GM12878 (cell line): ENCODE measurements around the gene AKAP11. TPM values are rescaled to one million over a fixed set of nuclear protein-coding genes. Genes with fewer than 3 reads are reported as not detected.

Experiments
- ATAC-seq: fragments of 200-7000 bp; cut with Tn5 transposase; 3 replicates; pipeline ENCODE4 v1.9.1; 2020; ENCODE audit warnings: mild to moderate bottlenecking, moderate library complexity
- BruUV-seq: library from RNA; stranded (reverse); fragments of 400-500 nt; replicated peaks from 2 replicates; lab custom pipeline; 2021; lab: Mats Ljungman, UMichigan
- CTCF ChIA-PET: fragments of 300-600 bp; sonication (Branson Sonifier 250); formaldehyde crosslinking; extraction: SDS; loops from one replicate; lab custom pipeline; 2021; ENCODE audit warnings: inconsistent platforms; lab: Yijun Ruan, JAX
- POLR2A ChIA-PET: fragments of 350-600 bp; formaldehyde crosslinking; extraction: SDS; loops from one replicate; lab custom pipeline; 2021; ENCODE audit warnings: inconsistent platforms; lab: Charles Lee
- RAD21 ChIA-PET: fragments of 300-600 bp; sonication (Branson Sonifier 250); formaldehyde crosslinking; loops from one replicate; lab custom pipeline; 2023; ENCODE audit warnings: antibody characterized with exemption; ENCODE audit not compliant: unreplicated experiment; lab: Charles Lee
- SMC1A ChIA-PET: fragments of 300-600 bp; sonication (Branson Sonifier 250); formaldehyde crosslinking; loops from one replicate; lab custom pipeline; 2023; ENCODE audit not compliant: unreplicated experiment, uncharacterized antibody; lab: Charles Lee
- DNase-seq: peaks from one replicate; pipeline ENCODE4 v3.0.0-alpha.2; 2011; ENCODE audit warnings: low read depth, low spot score
- FAIRE-seq: peaks from 3 replicates; lab custom pipeline; 2011; peaks lifted over from hg19 to GRCh38; lab: Jason Lieb, UNC
- H2AFZ ChIP-seq: 2 replicates; pipeline ENCODE4 v1.6.0; 2011; ENCODE audit warnings: low read depth, low read length, control low read depth; ENCODE audit not compliant: control insufficient read depth
- H3K27ac ChIP-seq: 2 replicates; pipeline ENCODE4 v1.5.1; 2011; ENCODE audit warnings: control low read depth; ENCODE audit not compliant: control insufficient read depth, insufficient read depth
- H3K27me3 ChIP-seq, 2 experiments: replicated peaks in 1 of 2; 2 replicates each; pipeline versions ENCODE4 v1.6.0 to v1.6.1; 2011; ENCODE audit warnings: low read length in 1 of 2; ENCODE audit not compliant: control insufficient read depth in 2 of 2, insufficient read depth in 2 of 2
- H3K36me3 ChIP-seq, 2 experiments: 2 replicates each; pipeline ENCODE4 v1.5.1; 2011; ENCODE audit warnings: low read length in 1 of 2; ENCODE audit not compliant: control insufficient read depth in 2 of 2, insufficient read depth in 2 of 2
- H3K4me1 ChIP-seq: 2 replicates; pipeline ENCODE4 v1.6.1; 2011; ENCODE audit warnings: mild to moderate bottlenecking, low read length, moderate library complexity, mixed read lengths; ENCODE audit not compliant: control insufficient read depth, insufficient read depth
- H3K4me2 ChIP-seq: 2 replicates; pipeline ENCODE4 v1.6.0; 2011; ENCODE audit warnings: control low read depth; ENCODE audit not compliant: control insufficient read depth, insufficient read depth
- H3K4me3 ChIP-seq: fragments of 200-600 bp; sonication (generic); 2 replicates; pipeline ENCODE4 v1.5.1; 2016
- H3K79me2 ChIP-seq: 2 replicates; pipeline ENCODE4 v1.6.0; 2011; ENCODE audit warnings: low read length; ENCODE audit not compliant: control insufficient read depth, insufficient read depth
- H3K9ac ChIP-seq: 2 replicates; pipeline ENCODE4 v1.8.0; 2011; ENCODE audit warnings: low read length, control low read depth, mixed read lengths; ENCODE audit not compliant: control insufficient read depth, insufficient read depth
- H3K9me3 ChIP-seq: replicated peaks from 3 replicates; pipeline ENCODE4 v1.5.1; 2011; ENCODE audit warnings: mild to moderate bottlenecking, low read length; ENCODE audit not compliant: control insufficient read depth, insufficient read depth
- H4K20me1 ChIP-seq: 2 replicates; pipeline ENCODE4 v1.6.0; 2011; ENCODE audit not compliant: control insufficient read depth, insufficient read depth
- IKZF1 ChIP-seq: fragments of 450-650 bp; conservative IDR thresholded peaks from 2 replicates; pipeline ENCODE4 v1.6.1; 2017; ENCODE audit warnings: antibody characterized with exemption, mild to moderate bottlenecking
- NRF1 ChIP-seq: conservative IDR thresholded peaks from 2 replicates; pipeline ENCODE4 v1.6.1; 2011; ENCODE audit warnings: mild to moderate bottlenecking, low read depth, low read length, improper control_type of control experiment
- SIN3A ChIP-seq: IDR thresholded peaks from 2 replicates; pipeline ENCODE4 v1.6.1; 2012; ENCODE audit warnings: low read depth, low read length, improper control_type of control experiment
- SRF ChIP-seq, 2 experiments: IDR thresholded peaks; 2 replicates each; pipeline ENCODE4 v1.6.1; 2011; ENCODE audit warnings: low read depth in 2 of 2, low read length in 2 of 2, mild to moderate bottlenecking in 1 of 2, moderate library complexity in 1 of 2
- SUZ12 ChIP-seq: fragments of 200-600 bp; sonication (generic); IDR thresholded peaks from one replicate; pipeline ENCODE4 v1.6.1; 2018; ENCODE audit warnings: antibody characterized with exemption, mild to moderate bottlenecking; ENCODE audit not compliant: unreplicated experiment
- TCF12 ChIP-seq: IDR thresholded peaks from 2 replicates; pipeline ENCODE4 v1.6.1; 2011; ENCODE audit warnings: low read depth, mild to moderate bottlenecking, low read length
- WGBS: methylation state at CpG from one replicate; pipeline ENCODE4 v1.1.6; 2016; ENCODE audit warnings: low lambda C conversion rate; ENCODE audit not compliant: insufficient replicate concordance, insufficient coverage; ENCODE audit errors: missing lambda C conversion rate; 5-methylcytosine and 5-hydroxymethylcytosine counted together
- in situ Hi-C: fragments of 300-500 bp; cut with MboI; formaldehyde crosslinking; loops from 9 replicates; pipeline ENCODE4 v1.14.3; 2018; ENCODE audit warnings: mixed read lengths
- intact Hi-C: fragments of 100-400 bp; cut with micrococcal nuclease; formaldehyde crosslinking; loops from one replicate; pipeline ENCODE4 v1.14.2; 2022; ENCODE audit not compliant: unreplicated experiment
- polyA plus RNA-seq, 11 experiments: library from polyadenylated mRNA; depleted of rRNA in 4 of 11; unstranded in 6 of 11; stranded (reverse) in 5 of 11; fragments of >200 nt; fragmentation: Nextera tagmentation in 4 of 11; fragmentation: Illumina TruSeq in 1 of 11; extraction: Ambion mirVana in 4 of 11; extraction: Trizol in 1 of 11; gene quantifications; 1 replicate in 1 of 11; 2 replicates in 10 of 11; pipeline versions ENCODE4 v1.2.1 to v1.2.3, GENCODE V29; 2011 to 2016; ENCODE audit warnings: inconsistent platforms in 2 of 11, missing spikeins in 2 of 11, low read depth in 1 of 11
- total RNA-seq, 4 experiments: library from RNA; depleted of rRNA in 3 of 4; stranded (reverse); fragments of >200 nt in 3 of 4; fragmentation: Illumina TruSeq in 1 of 4; extraction: Trizol in 1 of 4; gene quantifications; 2 replicates each; pipeline versions ENCODE4 v1.2.1 to v1.2.3, GENCODE V29; 2013 to 2021

AKAP11 gene
- total and polyA plus RNA-seq, 10 of the 15 experiments (the other 5 are each of a cell fraction or from before 2014, with no cell fraction given), result 4.8 to 36.8 (median 17.9) TPM

- Histone ChIP-seq H2AFZ (no peak overlapping the region), H3K9me3 (no peaks in the 10 kb centered on the region), H3K4me3 (no peak overlapping the region), H3K27ac (no peak overlapping the region), H3K4me1 (no peaks in the 10 kb centered on the region), H3K27me3 (no peaks in the 10 kb centered on the region), H3K36me3 (peaks cover 0 to 20% of the 10 kb centered on the region in 2 experiments; a peak in 3 of 4 replicates), H3K4me2 (no peak overlapping the region), H3K9ac (no peak overlapping the region), H4K20me1 (no peaks in the 10 kb centered on the region), H3K79me2 (no peaks in the 10 kb centered on the region)
- SMC1A ChIA-PET, result no interaction called here
- RAD21 ChIA-PET, result interaction anchor here (1.1 kb wide), 1 partner anchor 32 kb away, joined by 3 read pairs; no protein-coding TSS in a partner anchor
- DNase-seq (no peak), FAIRE-seq (no peak), ATAC-seq (no peak)
- intact Hi-C loops, result no loop called here
- BruUV-seq, result no TSS peak
- TF ChIP-seq TCF12, result no peak
- no peak for TF ChIP-seq SUZ12
- no peak for TF ChIP-seq SRF (IDR thresholded peaks at IDR 0.05; ENCODE audit: low read depth in 2 of 2, low read length in 2 of 2)
- TF ChIP-seq SIN3A, result no peak
- WGBS, result 98% methylated on average over 3 of the region's 4 CpGs
- in situ Hi-C loops, result no loop called here
- CTCF ChIA-PET, result interaction anchor here (1.3 kb wide), 1 partner anchor 9 kb away, joined by 3 read pairs; no protein-coding TSS in a partner anchor
- POLR2A ChIA-PET, result no interaction called here
These were observed 48.4 kb downstream of the AKAP11 start for GRCh38 chr13:42320375-42320787.

GRCh38 chr13:42322806-42323205, 50.9 kb downstream of the AKAP11 start:
- ChIA-PET POLR2A (no interaction called here), SMC1A (interaction anchor here (0.8 to 1.6 kb wide), 4 partner anchors 11 to 553 kb away, joined by 3 to 4 read pairs (median 3); no protein-coding TSS in a partner anchor), CTCF (interaction anchor here (0.6 to 1.7 kb wide), 3 partner anchors 9 to 399 kb away, joined by 3 to 9 read pairs (median 4); no protein-coding TSS in a partner anchor), RAD21 (no interaction called here)
- no TSS peak for BruUV-seq
- Histone ChIP-seq H3K27me3 (no peaks in the 10 kb centered on the region), H3K36me3 (peaks cover 0 to 7% of the 10 kb centered on the region in 2 experiments; a peak in 1 of 4 replicates), H3K79me2 (no peaks in the 10 kb centered on the region), H3K4me1 (no peaks in the 10 kb centered on the region), H3K4me2 (no peak overlapping the region), H3K9me3 (no peaks in the 10 kb centered on the region), H4K20me1 (no peaks in the 10 kb centered on the region), H3K9ac (no peak overlapping the region), H3K27ac (no peak overlapping the region), H3K4me3 (no peak overlapping the region), H2AFZ (no peak overlapping the region)
- FAIRE-seq (no peak), DNase-seq (no peak), ATAC-seq (no peak)
- in situ Hi-C loops (no loop called here), intact Hi-C loops (no loop called here)
- 92% methylated on average over 2 of the region's 2 CpGs for WGBS
- TF ChIP-seq IKZF1, result no peak
- TF ChIP-seq NRF1, result no peak
